Activated T-helper 1 cell treated with Interleukin-2 at 50 U/mL for 16 hours (primary cell): ENCODE data around the gene UVSSA.
"Not testable (repeated sequence)": the region's sequence is repeated elsewhere in the genome, so short reads cannot be mapped to it uniquely, and the experiment has no call there.

Experiments
- DNase-seq: peaks from one replicate; pipeline ENCODE4 v3.0.0-alpha.2; 2020; ENCODE audit warnings: low read depth

UVSSA gene

GRCh38 chr4:1331591-1332353 is 15.2 kb upstream of the UVSSA start:
- no peak for DNase-seq

- no peak for DNase-seq
These were observed 14.3 kb upstream of the UVSSA start for GRCh38 chr4:1332686-1333085.

- DNase-seq, result no peak
These were observed 13.8 kb upstream of the UVSSA start for GRCh38 chr4:1333256-1333655.

- not testable (repeated sequence) for DNase-seq
These were observed 13.0 kb upstream of the UVSSA start for GRCh38 chr4:1333851-1334578.

GRCh38 chr4:1334579-1334895 is 12.5 kb upstream of the UVSSA start:
- DNase-seq, result no peak

- not testable (repeated sequence) for DNase-seq
These were observed 11.7 kb upstream of the UVSSA start for GRCh38 chr4:1335193-1335883.

- DNase-seq, result no peak
These were observed 10.9 kb upstream of the UVSSA start for GRCh38 chr4:1336088-1336491.

- DNase-seq, result peak; percentile 29
These were observed 9.6 kb upstream of the UVSSA start for GRCh38 chr4:1337376-1337831.

- no peak for DNase-seq
These were observed 8.9 kb upstream of the UVSSA start for GRCh38 chr4:1337951-1338751.

GRCh38 chr4:1338752-1339414 is 8.1 kb upstream of the UVSSA start:
- DNase-seq, result no peak

GRCh38 chr4:1339489-1339888 is 7.5 kb upstream of the UVSSA start:
- no peak for DNase-seq

GRCh38 chr4:1340181-1340747 is 6.7 kb upstream of the UVSSA start:
- no peak for DNase-seq

- DNase-seq, result no peak
These were observed 6.1 kb upstream of the UVSSA start for GRCh38 chr4:1340861-1341260.

- no peak for DNase-seq
These were observed 5.0 kb upstream of the UVSSA start for GRCh38 chr4:1342003-1342402.

GRCh38 chr4:1344696-1345095 is 2.3 kb upstream of the UVSSA start:
- DNase-seq, result no peak

GRCh38 chr4:1345903-1346780 is 866 bp upstream of the UVSSA start:
- DNase-seq, result peak; percentile 22

- peak; percentile 22 for DNase-seq
These were observed 429 bp downstream of the UVSSA start for GRCh38 chr4:1347410-1347864.

- DNase-seq, result no peak
These were observed 1.1 kb downstream of the UVSSA start for GRCh38 chr4:1348014-1348513.

GRCh38 chr4:1348746-1349145 is 1.7 kb downstream of the UVSSA start:
- DNase-seq, result no peak
